ENCODE measurements around the gene RIMS4.
A peak's percentile ranks its signal among the peaks of the same experiment; 100 is the strongest.

RIMS4 gene

DNA sequence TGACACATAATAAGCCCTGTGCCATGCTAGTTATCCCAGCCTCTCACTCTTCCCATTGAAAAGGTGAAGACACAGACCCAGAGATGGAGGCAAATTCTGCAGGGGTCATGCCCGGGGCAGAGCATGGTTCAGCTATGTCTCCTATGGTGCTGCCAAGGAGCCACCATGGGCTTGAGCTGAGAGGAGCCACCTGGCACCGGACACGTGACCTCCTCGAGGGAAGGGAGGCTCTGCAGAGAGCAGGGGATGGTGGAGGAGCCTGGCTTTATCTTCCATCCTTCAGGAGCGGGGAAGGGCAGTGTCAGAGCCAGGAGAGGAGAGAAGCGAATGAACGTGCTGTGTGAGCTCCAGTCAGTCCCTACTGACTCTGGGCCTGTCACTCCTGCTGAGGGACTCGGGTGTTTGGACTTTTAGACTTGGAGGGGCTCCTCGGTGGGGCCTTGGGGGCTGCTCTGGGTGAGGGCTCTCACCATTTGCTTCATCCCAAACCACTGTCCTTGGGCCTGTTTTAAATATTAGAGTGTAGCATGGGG lies 106.3 kb downstream of the RIMS4 start:
- H3K27me3 Mint-ChIP-seq: peaks cover 31% of the 10 kb centered on the region
- no peak overlapping the region for H3K4me3 Mint-ChIP-seq
- no peak for ATAC-seq
- H3K9me3 Mint-ChIP-seq: no peaks in the 10 kb centered on the region
- H3K36me3 Mint-ChIP-seq: no peaks in the 10 kb centered on the region
- no peak overlapping the region for H3K27ac Mint-ChIP-seq
- H3K4me1 Mint-ChIP-seq: peaks cover 14% of the 10 kb centered on the region

DNA sequence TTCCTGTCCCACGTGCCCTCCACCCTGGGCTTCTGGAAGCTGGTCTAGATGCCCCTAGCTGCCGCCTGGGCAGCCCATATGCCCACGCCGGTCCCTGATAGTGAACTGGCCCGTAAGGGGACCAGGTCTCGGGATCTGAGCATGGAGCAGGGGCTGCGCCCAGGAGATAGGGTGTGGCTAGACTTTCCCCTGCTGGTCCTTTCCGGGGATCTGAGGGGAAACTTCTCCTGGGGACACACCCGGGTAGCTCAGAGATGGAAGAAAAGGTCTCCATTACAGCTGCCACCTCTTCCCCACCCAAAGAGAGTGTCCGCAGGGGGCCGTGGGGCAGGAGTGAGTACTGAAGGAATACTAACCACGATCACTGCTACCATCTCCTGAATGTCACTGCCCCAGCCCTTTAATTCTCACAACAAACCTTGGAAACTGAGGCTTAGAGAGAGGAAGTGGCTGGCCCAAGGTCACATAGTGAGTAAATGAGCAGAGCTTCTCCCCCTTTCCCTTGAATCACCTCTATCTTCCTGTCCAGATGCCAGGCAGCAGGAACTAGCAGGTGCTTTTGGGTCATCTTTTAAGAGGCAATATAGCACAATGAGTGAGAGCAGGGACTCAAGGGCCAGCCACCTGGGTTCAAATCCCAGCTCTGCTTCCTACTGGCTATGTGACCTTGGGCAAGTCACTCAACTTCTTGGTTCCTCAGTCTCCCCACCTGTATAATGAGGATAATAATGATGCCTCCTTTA lies 107.0 kb downstream of the RIMS4 start:
- Mint-ChIP-seq H3K9me3 (no peaks in the 10 kb centered on the region), H3K4me1 (peaks cover 14% of the 10 kb centered on the region), H3K27ac (peak overlapping the region; percentile 65), H3K4me3 (no peak overlapping the region), H3K36me3 (no peaks in the 10 kb centered on the region), H3K27me3 (peaks cover 31% of the 10 kb centered on the region)
- ATAC-seq: no peak

- ATAC-seq: peak; percentile 80
Observed at GRCh38 chr20:44702776-44703175, 107.6 kb downstream of the RIMS4 start.

GRCh38 chr20:44701858-44702256 lies 108.5 kb downstream of the RIMS4 start:
- no peak overlapping the region for H3K27ac Mint-ChIP-seq
- ATAC-seq: no peak
- H3K27me3 Mint-ChIP-seq: peaks cover 31% of the 10 kb centered on the region
- H3K36me3 Mint-ChIP-seq: no peaks in the 10 kb centered on the region
- no peak overlapping the region for H3K4me3 Mint-ChIP-seq
- H3K9me3 Mint-ChIP-seq: no peaks in the 10 kb centered on the region
- H3K4me1 Mint-ChIP-seq: peaks cover 20% of the 10 kb centered on the region

More at GRCh38 chr20:44702776-44703175, 107.6 kb downstream of the RIMS4 start:
- Mint-ChIP-seq H3K4me3 (peak overlapping the region; percentile 7), H3K4me1 (peaks cover 14% of the 10 kb centered on the region), H3K27me3 (peaks cover 31% of the 10 kb centered on the region), H3K36me3 (no peaks in the 10 kb centered on the region), H3K9me3 (no peaks in the 10 kb centered on the region), H3K27ac (peak overlapping the region; percentile 65)
